ENCODE data around the gene GNAL. TPM values are rescaled to one million over a fixed set of nuclear protein-coding genes. Genes with fewer than 3 reads are reported as not detected.

Gene GNAL
- total RNA-seq, 4 donors from 2014 or later: 13.5 to 24.6 (median 19.9) TPM

DNA sequence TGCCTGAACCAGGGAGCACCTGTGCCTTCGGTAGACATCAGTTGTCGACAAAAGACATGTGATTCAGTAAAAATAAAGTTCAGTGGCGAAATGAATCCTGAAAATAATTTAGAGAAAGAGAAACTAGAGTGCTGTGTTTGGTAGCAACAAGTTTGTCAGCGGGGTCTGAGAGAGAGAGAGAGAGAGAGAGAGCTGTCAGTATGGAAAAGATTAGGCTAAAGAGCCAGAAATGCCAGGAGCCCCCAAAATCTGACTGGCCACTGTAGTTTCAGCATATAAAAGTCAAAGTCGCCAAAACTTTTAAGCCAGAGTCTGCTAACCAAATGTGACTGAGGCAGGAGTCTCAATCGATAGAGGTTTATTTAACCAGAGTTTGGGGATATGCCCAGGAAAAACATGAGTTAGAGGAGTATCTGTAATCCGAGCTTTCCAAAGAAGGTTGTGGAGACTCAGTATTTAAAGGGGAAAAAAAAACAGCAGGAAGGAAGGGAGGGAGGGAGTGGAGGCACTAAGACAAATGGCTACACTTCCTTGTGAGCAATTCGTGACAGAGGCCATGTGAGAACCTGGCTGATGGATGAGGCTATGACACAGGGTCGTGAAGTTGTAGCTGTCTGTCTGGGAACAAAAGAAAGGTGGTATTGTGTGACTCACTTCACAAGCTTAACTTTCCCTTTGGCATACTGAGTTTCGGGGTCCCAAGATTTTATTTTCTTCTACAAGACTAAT is 20.5 kb upstream of the GNAL start:
- TF ChIP-seq POLR2A (IDR thresholded peaks at IDR 0.05): no peak
- TF ChIP-seq POLR2AphosphoS5 (IDR thresholded peaks at IDR 0.05): no peak
- TF ChIP-seq, protein P1, sequence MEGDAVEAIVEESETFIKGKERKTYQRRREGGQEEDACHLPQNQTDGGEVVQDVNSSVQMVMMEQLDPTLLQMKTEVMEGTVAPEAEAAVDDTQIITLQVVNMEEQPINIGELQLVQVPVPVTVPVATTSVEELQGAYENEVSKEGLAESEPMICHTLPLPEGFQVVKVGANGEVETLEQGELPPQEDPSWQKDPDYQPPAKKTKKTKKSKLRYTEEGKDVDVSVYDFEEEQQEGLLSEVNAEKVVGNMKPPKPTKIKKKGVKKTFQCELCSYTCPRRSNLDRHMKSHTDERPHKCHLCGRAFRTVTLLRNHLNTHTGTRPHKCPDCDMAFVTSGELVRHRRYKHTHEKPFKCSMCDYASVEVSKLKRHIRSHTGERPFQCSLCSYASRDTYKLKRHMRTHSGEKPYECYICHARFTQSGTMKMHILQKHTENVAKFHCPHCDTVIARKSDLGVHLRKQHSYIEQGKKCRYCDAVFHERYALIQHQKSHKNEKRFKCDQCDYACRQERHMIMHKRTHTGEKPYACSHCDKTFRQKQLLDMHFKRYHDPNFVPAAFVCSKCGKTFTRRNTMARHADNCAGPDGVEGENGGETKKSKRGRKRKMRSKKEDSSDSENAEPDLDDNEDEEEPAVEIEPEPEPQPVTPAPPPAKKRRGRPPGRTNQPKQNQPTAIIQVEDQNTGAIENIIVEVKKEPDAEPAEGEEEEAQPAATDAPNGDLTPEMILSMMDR (IDR thresholded peaks at IDR 0.05): no peak
- TF ChIP-seq EP300 (IDR thresholded peaks at IDR 0.05): no peak
- Histone ChIP-seq H3K27ac (no peak overlapping the region), H3K36me3 (no peaks in the 10 kb centered on the region), H3K9me3 (no peaks in the 10 kb centered on the region), H3K4me3 (no peak overlapping the region), H3K4me1 (no peaks in the 10 kb centered on the region), H3K27me3 (peaks cover 11% of the 10 kb centered on the region)
- ATAC-seq: no peak
- WGBS, 2 donors (ENCODE audit: low coverage in 1 of 2): 35 to 43% methylated on average over 9 to 10 of the region's 10 CpGs

DNA sequence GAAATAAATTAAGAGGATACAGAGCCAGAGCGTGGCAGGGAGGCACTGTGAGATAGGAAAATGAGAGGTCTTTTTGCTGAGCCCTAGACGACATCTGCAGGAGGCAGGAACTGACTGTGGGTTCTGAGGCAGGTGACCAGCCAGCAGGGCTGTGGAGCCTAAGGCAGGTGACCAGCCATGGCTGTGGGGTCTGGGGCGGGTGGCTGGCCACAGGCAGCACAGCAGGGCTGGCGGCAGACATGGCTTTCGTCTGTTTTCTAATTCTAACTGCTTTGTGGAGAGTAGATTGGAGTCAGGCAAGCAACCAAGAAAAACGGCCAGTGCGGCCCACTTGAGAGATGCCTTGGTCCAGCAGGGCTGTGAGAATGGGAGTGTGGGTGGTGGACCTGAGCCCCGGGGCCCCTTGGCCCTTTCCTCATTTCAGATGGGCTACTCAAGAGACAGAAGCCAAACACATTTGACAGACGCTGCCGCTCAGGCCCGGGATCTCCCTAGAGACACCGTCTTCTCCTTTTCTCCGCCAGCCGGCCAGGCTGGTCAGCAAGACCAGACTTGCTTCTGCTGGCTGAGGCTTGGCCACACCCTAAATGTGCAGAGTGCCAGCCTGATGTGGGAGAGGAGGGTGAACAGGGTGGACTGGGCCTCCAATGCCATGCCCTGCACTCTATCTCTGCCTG is 19.7 kb upstream of the GNAL start:
- no peak for ATAC-seq
- H3K4me3 ChIP-seq: no peak overlapping the region
- TF ChIP-seq EP300 (IDR thresholded peaks at IDR 0.05) (no peak), POLR2A (IDR thresholded peaks at IDR 0.05) (no peak), POLR2AphosphoS5 (IDR thresholded peaks at IDR 0.05) (no peak)
- TF ChIP-seq, protein P1 (IDR thresholded peaks at IDR 0.05): no peak
- H3K27me3 ChIP-seq: peaks cover 18% of the 10 kb centered on the region
- H3K36me3 ChIP-seq: no peaks in the 10 kb centered on the region
- no peaks in the 10 kb centered on the region for H3K4me1 ChIP-seq
- H3K27ac ChIP-seq: no peak overlapping the region
- no peaks in the 10 kb centered on the region for H3K9me3 ChIP-seq
- 71 to 85% methylated on average over 10 of the region's 14 CpGs for WGBS, 2 donors (ENCODE audit: low coverage in 1 of 2)

DNA sequence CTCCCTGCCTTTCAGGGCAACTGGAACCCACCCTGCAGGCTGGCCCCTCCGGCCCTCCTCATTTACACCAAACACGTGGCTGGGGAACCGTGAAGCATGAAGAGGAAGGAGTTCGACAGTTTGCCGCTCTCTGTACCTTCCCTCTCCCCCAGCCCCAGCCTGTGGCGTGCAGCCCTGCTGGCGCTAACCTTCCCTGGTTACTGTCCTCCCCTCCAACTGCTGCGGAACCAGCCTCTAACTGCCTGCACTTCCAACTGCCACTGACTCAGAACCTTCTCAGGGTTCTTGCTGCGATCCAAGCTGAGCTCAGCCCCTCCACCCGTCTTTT is 19.2 kb upstream of the GNAL start:
- no peaks in the 10 kb centered on the region for H3K4me1 ChIP-seq
- 71 to 80% methylated on average over 6 to 10 of the region's 10 CpGs for WGBS, 2 donors (ENCODE audit: low coverage in 1 of 2)
- H3K27ac ChIP-seq: no peak overlapping the region
- no peaks in the 10 kb centered on the region for H3K36me3 ChIP-seq
- H3K27me3 ChIP-seq: peaks cover 22% of the 10 kb centered on the region
- H3K9me3 ChIP-seq: no peaks in the 10 kb centered on the region
- ATAC-seq: no peak
- H3K4me3 ChIP-seq: no peak overlapping the region
- TF ChIP-seq, protein P1 (IDR thresholded peaks at IDR 0.05): no peak
- no peak for TF ChIP-seq POLR2AphosphoS5 (IDR thresholded peaks at IDR 0.05)
- TF ChIP-seq EP300 (IDR thresholded peaks at IDR 0.05): no peak
- no peak for TF ChIP-seq POLR2A (IDR thresholded peaks at IDR 0.05)

DNA sequence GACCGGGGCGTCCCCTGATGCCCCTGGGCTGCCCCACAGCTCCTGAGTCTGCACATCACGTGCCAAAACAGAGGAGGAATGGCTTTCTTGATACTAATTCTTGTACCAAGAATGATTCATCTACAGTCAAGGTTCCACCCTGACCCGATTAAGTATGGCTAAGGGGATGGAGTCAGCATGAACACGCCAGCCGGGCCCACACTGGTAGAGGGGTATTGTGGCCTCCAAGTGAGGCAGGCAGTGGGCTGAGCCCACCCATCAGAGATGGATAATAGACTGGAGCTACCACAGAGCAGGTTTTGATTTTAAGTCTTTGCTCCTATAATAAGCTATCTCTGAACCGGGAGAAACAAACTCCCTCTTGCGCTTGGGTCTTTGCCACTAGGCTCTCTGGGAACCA is 17.9 kb upstream of the GNAL start:
- no peaks in the 10 kb centered on the region for H3K4me1 ChIP-seq
- H3K9me3 ChIP-seq: no peaks in the 10 kb centered on the region
- H3K27ac ChIP-seq: no peak overlapping the region
- 81% methylated on average over 2 of the region's 8 CpGs; no CpG with 5 or more reads in 1 of the 2 donors for WGBS, 2 donors (ENCODE audit: low coverage in 1 of 2)
- H3K4me3 ChIP-seq: no peak overlapping the region
- TF ChIP-seq, protein P1 (IDR thresholded peaks at IDR 0.05): no peak
- TF ChIP-seq POLR2AphosphoS5 (IDR thresholded peaks at IDR 0.05) (no peak), EP300 (IDR thresholded peaks at IDR 0.05) (no peak), POLR2A (IDR thresholded peaks at IDR 0.05) (no peak)
- no peaks in the 10 kb centered on the region for H3K36me3 ChIP-seq
- peaks cover 34% of the 10 kb centered on the region for H3K27me3 ChIP-seq
- no peak for ATAC-seq

DNA sequence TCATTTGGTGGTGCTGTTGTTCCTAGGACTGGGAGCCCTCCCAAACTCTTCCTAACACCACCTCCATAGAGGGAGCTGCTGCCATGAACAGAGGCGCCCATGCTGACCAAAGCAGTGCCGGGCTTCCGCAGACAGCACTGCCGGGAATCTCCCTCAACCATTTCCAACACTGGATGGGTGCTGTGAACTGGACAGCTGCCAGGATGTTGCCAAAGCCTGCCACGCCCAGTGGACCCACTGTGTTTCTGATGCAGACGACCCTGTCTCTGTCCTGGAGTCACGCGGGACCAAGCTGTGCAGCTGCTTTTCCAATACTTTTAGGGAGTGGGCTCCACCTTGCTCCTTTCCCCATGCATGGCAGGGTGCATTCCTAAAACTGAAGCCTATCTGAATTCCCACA is 16.9 kb upstream of the GNAL start:
- Histone ChIP-seq H3K9me3 (no peaks in the 10 kb centered on the region), H3K36me3 (no peaks in the 10 kb centered on the region), H3K4me1 (no peaks in the 10 kb centered on the region), H3K4me3 (no peak overlapping the region), H3K27me3 (peaks cover 40% of the 10 kb centered on the region), H3K27ac (no peak overlapping the region)
- no peak for ATAC-seq
- WGBS, 2 donors (ENCODE audit: low coverage in 1 of 2): no CpG with 5 or more reads among the region's 8 CpGs
- no peak for TF ChIP-seq POLR2AphosphoS5 (IDR thresholded peaks at IDR 0.05)
- no peak for TF ChIP-seq POLR2A (IDR thresholded peaks at IDR 0.05)
- TF ChIP-seq, protein P1 (IDR thresholded peaks at IDR 0.05): no peak
- TF ChIP-seq EP300 (IDR thresholded peaks at IDR 0.05): no peak
